Measurements from ENCODE around the gene TMEM174.

The TMEM174 gene

DNA sequence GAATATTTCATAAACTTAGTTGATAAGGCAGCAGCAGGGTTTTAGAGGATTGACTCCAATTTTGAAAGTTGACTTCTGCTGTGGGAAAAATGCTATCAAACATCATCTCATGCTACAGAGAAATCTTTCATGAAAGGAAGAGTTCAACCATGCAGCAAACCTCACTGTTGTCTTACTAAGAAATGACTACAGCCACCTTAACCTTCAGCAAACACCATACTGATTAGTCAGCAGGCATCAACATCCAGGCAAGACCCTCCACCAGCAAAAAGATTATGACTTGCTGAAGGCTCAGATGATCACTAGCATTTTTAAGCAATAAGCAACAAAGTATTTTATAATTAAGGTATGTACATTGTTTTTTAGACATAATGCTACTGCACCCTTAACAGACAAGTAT lies 7.6 kb downstream of the TMEM174 start:
- TF ChIP-seq, protein P1, sequence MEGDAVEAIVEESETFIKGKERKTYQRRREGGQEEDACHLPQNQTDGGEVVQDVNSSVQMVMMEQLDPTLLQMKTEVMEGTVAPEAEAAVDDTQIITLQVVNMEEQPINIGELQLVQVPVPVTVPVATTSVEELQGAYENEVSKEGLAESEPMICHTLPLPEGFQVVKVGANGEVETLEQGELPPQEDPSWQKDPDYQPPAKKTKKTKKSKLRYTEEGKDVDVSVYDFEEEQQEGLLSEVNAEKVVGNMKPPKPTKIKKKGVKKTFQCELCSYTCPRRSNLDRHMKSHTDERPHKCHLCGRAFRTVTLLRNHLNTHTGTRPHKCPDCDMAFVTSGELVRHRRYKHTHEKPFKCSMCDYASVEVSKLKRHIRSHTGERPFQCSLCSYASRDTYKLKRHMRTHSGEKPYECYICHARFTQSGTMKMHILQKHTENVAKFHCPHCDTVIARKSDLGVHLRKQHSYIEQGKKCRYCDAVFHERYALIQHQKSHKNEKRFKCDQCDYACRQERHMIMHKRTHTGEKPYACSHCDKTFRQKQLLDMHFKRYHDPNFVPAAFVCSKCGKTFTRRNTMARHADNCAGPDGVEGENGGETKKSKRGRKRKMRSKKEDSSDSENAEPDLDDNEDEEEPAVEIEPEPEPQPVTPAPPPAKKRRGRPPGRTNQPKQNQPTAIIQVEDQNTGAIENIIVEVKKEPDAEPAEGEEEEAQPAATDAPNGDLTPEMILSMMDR (IDR thresholded peaks at IDR 0.05; ENCODE audit: low read depth, low read length): no peak
- H3K36me3 ChIP-seq: no peaks in the 10 kb centered on the region
- no peaks in the 10 kb centered on the region for H3K27me3 ChIP-seq (ENCODE audit: insufficient read depth, low read depth, severe bottlenecking)
- H3K9me3 ChIP-seq (ENCODE audit: severe bottlenecking): no peaks in the 10 kb centered on the region
- H3K27ac ChIP-seq: no peak overlapping the region
- H3K4me3 ChIP-seq (ENCODE audit: low read depth, low read length): no peak overlapping the region
- DNase-seq: no peak

DNA sequence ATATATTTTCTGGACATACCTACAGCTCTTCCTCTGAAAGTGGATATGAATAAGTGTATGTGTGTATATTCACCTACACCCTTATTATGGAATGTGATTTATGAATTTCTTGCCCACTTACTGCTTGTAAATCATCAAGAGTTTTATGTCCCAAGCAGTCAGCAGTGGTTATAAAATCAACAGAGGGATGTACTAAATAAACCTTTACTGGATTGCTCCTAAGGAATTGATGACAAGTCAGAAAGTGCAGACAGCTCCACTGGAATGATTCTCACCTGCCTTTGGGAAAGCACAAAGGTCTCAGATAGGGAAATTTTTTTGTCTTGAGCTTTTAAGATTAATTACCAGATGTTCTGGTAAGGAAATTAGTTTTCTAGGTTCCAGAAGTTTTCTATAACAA lies 9.3 kb downstream of the TMEM174 start:
- Histone ChIP-seq H3K36me3 (no peaks in the 10 kb centered on the region), H3K9me3 (ENCODE audit: severe bottlenecking) (no peaks in the 10 kb centered on the region), H3K4me3 (ENCODE audit: low read depth, low read length) (no peak overlapping the region), H3K27ac (no peak overlapping the region), H3K27me3 (ENCODE audit: insufficient read depth, low read depth, severe bottlenecking) (no peaks in the 10 kb centered on the region)
- TF ChIP-seq, protein P1 (IDR thresholded peaks at IDR 0.05; ENCODE audit: low read depth, low read length): no peak
- no peak for DNase-seq

DNA sequence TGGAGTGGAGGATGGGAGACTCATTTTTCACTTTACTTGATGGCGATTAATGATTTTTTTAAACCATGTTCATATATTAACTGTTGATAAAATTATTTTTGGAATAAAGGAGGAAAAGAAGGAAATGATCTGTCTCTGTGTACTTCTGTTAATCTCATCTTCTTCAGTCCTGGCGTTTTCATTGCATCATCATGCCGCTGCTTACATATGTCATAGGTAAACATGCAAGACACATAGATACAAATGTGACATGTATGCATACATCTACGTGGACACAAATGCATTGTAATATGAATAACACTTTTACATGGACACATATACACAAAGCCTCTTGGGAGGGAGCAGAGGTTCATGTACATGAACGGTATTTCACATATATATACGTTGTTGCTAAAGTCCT lies 10.0 kb downstream of the TMEM174 start:
- no peak for DNase-seq
- H3K27me3 ChIP-seq (ENCODE audit: insufficient read depth, low read depth, severe bottlenecking): no peaks in the 10 kb centered on the region
- H3K4me3 ChIP-seq (ENCODE audit: low read depth, low read length): no peak overlapping the region
- no peak overlapping the region for H3K27ac ChIP-seq
- H3K36me3 ChIP-seq: no peaks in the 10 kb centered on the region
- no peaks in the 10 kb centered on the region for H3K9me3 ChIP-seq (ENCODE audit: severe bottlenecking)
- TF ChIP-seq, protein P1 (IDR thresholded peaks at IDR 0.05; ENCODE audit: low read depth, low read length): no peak

DNA sequence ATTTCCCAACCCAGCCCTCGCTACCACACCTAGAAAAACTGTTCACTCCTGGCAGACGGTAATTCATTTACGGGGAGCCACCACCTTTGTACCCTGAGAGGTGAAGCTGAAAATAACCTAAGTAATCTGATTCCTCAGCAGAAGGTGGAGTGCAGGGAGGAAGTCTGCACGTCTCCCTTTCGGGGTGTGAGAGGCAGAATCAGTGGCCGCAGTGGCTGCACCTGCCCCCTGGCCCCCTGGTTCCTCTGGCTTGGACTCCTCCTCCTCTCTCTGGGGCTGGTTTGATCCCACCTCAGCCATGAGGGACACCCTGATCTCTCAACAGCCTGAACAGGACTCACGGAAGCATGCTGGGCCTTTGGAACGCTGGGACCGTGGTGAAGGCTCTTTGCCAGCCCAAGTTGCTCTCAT lies 10.5 kb downstream of the TMEM174 start:
- no peaks in the 10 kb centered on the region for H3K27me3 ChIP-seq (ENCODE audit: insufficient read depth, low read depth, severe bottlenecking)
- H3K9me3 ChIP-seq (ENCODE audit: severe bottlenecking): no peaks in the 10 kb centered on the region
- H3K4me3 ChIP-seq (ENCODE audit: low read depth, low read length): no peak overlapping the region
- TF ChIP-seq, protein P1 (IDR thresholded peaks at IDR 0.05; ENCODE audit: low read depth, low read length): no peak
- DNase-seq: no peak
- no peaks in the 10 kb centered on the region for H3K36me3 ChIP-seq
- no peak overlapping the region for H3K27ac ChIP-seq

DNA sequence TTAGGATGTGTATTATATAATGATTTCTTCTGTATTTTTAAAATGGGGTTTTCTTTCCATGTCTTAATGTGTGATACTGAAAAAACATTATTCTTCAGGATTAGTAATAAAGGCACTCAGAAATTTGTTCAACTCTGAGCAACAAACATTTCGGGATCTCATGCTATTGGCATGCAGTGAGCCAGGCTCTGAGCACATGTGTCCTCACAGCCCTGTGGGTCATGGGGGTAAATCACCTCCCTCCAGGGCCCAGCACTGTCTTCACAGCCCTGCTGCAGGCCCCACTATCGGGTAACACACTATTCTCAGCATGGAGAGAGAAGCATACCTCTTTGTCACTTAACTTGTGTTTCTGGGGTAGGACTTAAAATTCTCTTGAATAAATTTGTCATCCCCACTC lies 14.0 kb downstream of the TMEM174 start:
- TF ChIP-seq, protein P1 (IDR thresholded peaks at IDR 0.05; ENCODE audit: low read depth, low read length): no peak
- no peak overlapping the region for H3K27ac ChIP-seq
- H3K36me3 ChIP-seq: no peaks in the 10 kb centered on the region
- no peaks in the 10 kb centered on the region for H3K9me3 ChIP-seq (ENCODE audit: severe bottlenecking)
- no peak for DNase-seq
- H3K4me3 ChIP-seq (ENCODE audit: low read depth, low read length): no peak overlapping the region
- H3K27me3 ChIP-seq (ENCODE audit: insufficient read depth, low read depth, severe bottlenecking): no peaks in the 10 kb centered on the region

DNA sequence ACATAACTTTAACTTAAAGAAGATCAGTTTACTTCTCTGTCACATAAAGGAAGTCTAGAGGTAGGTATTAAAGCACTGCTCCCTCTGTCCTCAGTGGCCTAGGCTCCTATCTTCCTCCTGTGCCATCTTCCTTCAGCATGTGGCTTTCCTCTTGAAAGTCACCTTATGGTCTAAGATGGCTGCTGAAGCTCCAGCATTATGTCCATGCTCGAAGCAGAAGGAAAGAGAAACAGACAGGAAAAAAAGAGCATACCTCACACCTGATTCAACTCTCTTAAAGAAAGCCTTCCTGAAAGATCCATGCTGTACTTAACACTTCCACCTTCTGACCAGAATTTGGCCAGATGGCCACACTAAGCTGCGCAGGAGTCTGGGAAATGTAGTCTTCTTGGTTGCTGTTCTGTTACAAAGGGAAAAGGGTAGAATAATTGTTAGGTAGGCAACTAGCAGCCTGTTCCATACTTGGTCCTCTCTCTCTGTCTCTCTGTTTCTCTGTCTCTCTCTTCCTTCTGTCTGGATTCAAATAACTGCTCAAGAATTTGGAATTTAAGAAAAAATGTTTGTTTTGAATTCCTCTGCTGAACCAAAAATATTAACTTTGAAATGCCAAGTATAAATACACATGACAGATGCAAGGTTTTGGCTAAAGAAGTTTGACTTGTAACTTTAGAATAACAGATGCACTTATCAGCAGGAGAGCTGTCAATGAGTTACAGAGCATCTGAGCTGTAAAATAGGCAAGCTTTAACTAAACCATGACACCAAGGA lies 16.0 kb downstream of the TMEM174 start:
- Histone ChIP-seq H3K27me3 (ENCODE audit: insufficient read depth, low read depth, severe bottlenecking) (no peaks in the 10 kb centered on the region), H3K27ac (peak overlapping the region; percentile 57), H3K9me3 (ENCODE audit: severe bottlenecking) (no peaks in the 10 kb centered on the region), H3K36me3 (no peaks in the 10 kb centered on the region), H3K4me3 (ENCODE audit: low read depth, low read length) (no peak overlapping the region)
- DNase-seq: peak; percentile 72
- TF ChIP-seq, protein P1 (IDR thresholded peaks at IDR 0.05; ENCODE audit: low read depth, low read length): no peak

Data from WERI-Rb-1 (cell line).